ENCODE results near the gene LAMA5. TPM values are rescaled to one million over a fixed set of nuclear protein-coding genes. Genes with fewer than 3 reads are reported as not detected.

The LAMA5 gene
- total RNA-seq, 3 donors from 2014 or later = 16.6 to 114 (median 53.3) TPM

DNA sequence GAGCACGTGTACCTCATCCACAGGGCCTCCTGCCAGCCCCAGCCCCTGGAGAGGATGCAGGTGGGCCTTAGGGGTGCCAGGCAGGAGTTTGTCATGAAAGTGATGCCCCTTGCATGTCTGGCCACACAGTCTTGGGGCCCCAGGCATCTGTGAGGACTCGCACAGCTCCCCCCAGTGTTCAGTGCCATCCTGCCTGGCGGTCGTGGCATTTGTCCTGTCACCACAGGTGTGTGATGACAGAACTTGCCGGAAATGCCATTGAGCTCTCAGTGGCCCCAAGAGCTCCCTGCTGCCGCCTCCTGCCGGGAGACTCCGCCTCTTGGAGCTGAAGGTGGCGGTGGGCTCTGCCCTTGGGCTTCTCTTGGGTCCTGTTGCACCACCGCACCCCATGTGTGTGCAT lies 94.9 kb downstream of the LAMA5 start:
- Histone ChIP-seq H3K4me3 (no peak overlapping the region), H3K27ac (no peak overlapping the region), H3K4me1 (no peaks in the 10 kb centered on the region), H3K36me3 (peaks cover 10% of the 10 kb centered on the region), H3K27me3 (no peaks in the 10 kb centered on the region), H3K9me3 (no peaks in the 10 kb centered on the region)
- DNase-seq (ENCODE audit: low spot score in 2 of 2) = no peak
- intact Hi-C loops (cut with DNase I; ENCODE audit: low total_unique reads) = no loop called here
- TF ChIP-seq POLR2AphosphoS5 (IDR thresholded peaks at IDR 0.05) (no peak), POLR2A (IDR thresholded peaks at IDR 0.05) (no peak)
- TF ChIP-seq, protein P1, sequence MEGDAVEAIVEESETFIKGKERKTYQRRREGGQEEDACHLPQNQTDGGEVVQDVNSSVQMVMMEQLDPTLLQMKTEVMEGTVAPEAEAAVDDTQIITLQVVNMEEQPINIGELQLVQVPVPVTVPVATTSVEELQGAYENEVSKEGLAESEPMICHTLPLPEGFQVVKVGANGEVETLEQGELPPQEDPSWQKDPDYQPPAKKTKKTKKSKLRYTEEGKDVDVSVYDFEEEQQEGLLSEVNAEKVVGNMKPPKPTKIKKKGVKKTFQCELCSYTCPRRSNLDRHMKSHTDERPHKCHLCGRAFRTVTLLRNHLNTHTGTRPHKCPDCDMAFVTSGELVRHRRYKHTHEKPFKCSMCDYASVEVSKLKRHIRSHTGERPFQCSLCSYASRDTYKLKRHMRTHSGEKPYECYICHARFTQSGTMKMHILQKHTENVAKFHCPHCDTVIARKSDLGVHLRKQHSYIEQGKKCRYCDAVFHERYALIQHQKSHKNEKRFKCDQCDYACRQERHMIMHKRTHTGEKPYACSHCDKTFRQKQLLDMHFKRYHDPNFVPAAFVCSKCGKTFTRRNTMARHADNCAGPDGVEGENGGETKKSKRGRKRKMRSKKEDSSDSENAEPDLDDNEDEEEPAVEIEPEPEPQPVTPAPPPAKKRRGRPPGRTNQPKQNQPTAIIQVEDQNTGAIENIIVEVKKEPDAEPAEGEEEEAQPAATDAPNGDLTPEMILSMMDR (IDR thresholded peaks at IDR 0.05) = no peak

DNA sequence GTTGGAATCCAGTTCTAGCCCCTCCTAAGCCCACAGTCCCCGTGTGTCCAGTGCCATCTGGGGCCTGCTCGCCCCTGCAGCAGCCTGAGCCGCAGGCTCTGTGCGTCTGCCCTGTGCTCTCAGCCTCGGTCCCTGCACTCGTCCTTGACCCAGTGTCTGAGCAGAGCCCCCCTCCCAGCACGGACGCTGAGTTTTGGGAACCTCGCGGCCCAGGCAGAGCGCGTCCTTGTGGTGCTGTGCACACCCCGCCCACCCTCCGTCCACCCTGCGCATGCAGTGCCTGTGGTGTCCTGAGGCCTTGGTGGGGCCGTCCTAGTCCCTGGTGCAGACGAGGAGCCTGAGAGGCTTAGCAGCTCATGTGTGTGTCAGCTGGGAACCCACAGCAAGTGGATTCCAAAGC lies 97.2 kb downstream of the LAMA5 start:
- no peak overlapping the region for H3K27ac ChIP-seq
- no peak overlapping the region for H3K4me3 ChIP-seq
- peaks cover 15% of the 10 kb centered on the region for H3K36me3 ChIP-seq
- DNase-seq (ENCODE audit: low spot score in 2 of 2) = no peak
- no peaks in the 10 kb centered on the region for H3K9me3 ChIP-seq
- H3K4me1 ChIP-seq = no peaks in the 10 kb centered on the region
- intact Hi-C loops (cut with DNase I; ENCODE audit: low total_unique reads) = no loop called here
- TF ChIP-seq POLR2AphosphoS5 (IDR thresholded peaks at IDR 0.05) (no peak), POLR2A (IDR thresholded peaks at IDR 0.05) (no peak)
- TF ChIP-seq, protein P1 (IDR thresholded peaks at IDR 0.05) = no peak
- H3K27me3 ChIP-seq = no peaks in the 10 kb centered on the region

DNA sequence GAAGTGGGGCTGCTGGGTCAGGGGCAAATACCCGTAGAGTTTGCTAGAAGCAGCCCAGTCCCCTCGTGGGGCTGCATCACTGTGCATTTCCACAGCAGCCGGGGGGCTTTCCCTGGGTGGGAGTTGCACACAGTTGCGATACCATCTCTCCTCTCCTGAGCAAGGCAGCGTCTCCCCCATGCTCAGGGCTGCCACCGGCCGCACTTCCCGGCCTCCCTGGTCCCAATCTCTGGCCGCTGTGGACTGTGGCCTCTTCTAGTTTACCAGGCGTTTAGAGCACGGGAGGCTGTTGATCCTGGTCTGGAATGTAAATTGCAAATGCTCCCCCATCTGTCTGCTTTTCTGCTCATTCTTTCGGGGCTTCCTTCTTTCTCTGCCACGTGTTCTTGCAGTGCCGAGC lies 97.7 kb downstream of the LAMA5 start:
- peaks cover 18% of the 10 kb centered on the region for H3K36me3 ChIP-seq
- DNase-seq (ENCODE audit: low spot score in 2 of 2) = no peak
- H3K4me3 ChIP-seq = no peak overlapping the region
- intact Hi-C loops (cut with DNase I; ENCODE audit: low total_unique reads) = no loop called here
- no peak overlapping the region for H3K27ac ChIP-seq
- no peaks in the 10 kb centered on the region for H3K4me1 ChIP-seq
- H3K27me3 ChIP-seq = no peaks in the 10 kb centered on the region
- TF ChIP-seq, protein P1 (IDR thresholded peaks at IDR 0.05) = no peak
- TF ChIP-seq POLR2AphosphoS5 (IDR thresholded peaks at IDR 0.05) (no peak), POLR2A (IDR thresholded peaks at IDR 0.05) (no peak)
- no peaks in the 10 kb centered on the region for H3K9me3 ChIP-seq

DNA sequence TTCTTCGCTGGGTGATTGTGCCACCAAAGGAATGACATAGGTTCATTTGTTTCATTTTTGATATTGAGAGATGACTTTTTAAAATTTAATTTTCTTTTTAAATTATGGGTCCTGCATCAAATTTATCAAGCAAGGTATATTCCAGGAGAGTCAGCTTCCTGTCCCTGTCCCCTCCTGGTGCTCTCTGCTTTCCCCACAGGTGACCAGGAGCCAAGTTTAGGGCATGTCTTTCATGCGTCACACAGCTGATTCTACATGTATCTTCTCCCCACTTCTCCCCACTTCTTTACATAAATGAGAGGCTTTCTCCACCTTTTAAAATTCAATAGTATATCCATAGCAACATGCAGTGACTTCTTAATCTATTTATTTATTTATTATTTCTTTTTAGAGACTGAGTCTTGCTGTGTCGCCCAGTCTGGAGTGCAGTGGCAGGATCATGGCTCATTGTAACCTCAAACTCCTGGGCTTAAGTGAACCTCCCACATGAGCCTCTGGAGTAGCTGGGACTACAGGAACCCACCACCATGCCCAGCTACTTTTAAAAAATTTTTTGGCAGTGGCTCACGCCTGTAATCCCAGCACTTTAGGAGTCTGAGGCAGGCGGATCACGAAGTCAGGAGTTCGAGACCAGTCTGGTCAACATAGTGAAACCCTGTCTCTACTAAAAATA lies 98.7 kb downstream of the LAMA5 start:
- Histone ChIP-seq H3K27me3 (no peaks in the 10 kb centered on the region), H3K36me3 (peaks cover 18% of the 10 kb centered on the region), H3K4me3 (no peak overlapping the region), H3K4me1 (no peaks in the 10 kb centered on the region), H3K9me3 (no peaks in the 10 kb centered on the region), H3K27ac (no peak overlapping the region)
- DNase-seq (ENCODE audit: low spot score in 2 of 2) = no peak
- TF ChIP-seq POLR2A (IDR thresholded peaks at IDR 0.05) (no peak), POLR2AphosphoS5 (IDR thresholded peaks at IDR 0.05) (no peak)
- TF ChIP-seq, protein P1 (IDR thresholded peaks at IDR 0.05) = no peak
- intact Hi-C loops (cut with DNase I; ENCODE audit: low total_unique reads) = no loop called here

DNA sequence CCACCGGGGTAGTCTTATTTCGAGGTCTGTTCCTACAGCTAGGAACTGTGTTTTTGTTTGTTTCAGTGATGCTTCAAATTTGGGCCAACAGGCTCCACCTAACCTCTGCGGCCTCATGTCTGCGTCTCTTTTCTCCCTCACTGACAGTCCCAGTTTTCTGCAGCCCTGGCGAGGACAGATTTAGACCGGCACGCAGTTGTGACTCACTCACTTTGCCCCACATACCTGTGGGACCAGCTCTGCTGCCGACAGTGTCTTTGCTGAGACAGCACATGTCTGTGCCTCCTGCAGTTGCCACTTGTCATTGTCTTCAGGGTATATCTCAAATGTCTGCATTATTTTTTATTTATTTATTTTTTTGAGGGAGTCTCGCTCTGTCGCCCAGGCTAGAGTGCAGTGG lies 99.6 kb downstream of the LAMA5 start:
- no peak for DNase-seq (ENCODE audit: low spot score in 2 of 2)
- Histone ChIP-seq H3K4me1 (no peaks in the 10 kb centered on the region), H3K9me3 (no peaks in the 10 kb centered on the region), H3K27me3 (no peaks in the 10 kb centered on the region), H3K27ac (no peak overlapping the region), H3K4me3 (no peak overlapping the region), H3K36me3 (peaks cover 12% of the 10 kb centered on the region)
- intact Hi-C loops (cut with DNase I; ENCODE audit: low total_unique reads) = no loop called here
- no peak for TF ChIP-seq POLR2AphosphoS5 (IDR thresholded peaks at IDR 0.05)
- TF ChIP-seq, protein P1 (IDR thresholded peaks at IDR 0.05) = no peak
- no peak for TF ChIP-seq POLR2A (IDR thresholded peaks at IDR 0.05)

Data from breast epithelium (tissue), 4 donors.